ENCODE measurements around the gene LRRC53. TPM values are rescaled to one million over a fixed set of nuclear protein-coding genes. Genes with fewer than 3 reads are reported as not detected.

The LRRC53 gene
- total and polyA plus RNA-seq, 9 of the 15 experiments (the other 6 are each of a cell fraction or from before 2014, with no cell fraction given), result not detected

DNA sequence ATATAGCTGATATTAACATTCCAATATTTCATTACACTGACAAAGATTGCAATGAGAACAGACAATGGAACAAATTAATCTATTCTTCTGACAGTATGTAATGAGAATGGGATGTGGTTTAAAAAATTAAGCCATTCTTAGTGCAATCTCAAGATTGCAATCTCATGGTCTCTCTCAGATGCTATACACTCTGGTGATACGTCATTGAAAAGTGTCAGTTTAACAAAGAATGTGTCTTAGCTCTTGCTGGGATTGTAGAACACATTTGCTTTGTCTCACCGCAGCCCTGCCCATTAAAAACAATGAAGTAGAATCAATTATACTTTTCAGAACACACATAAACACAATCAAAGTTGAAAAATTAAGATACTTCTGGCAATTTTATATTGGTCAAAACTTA, 55.2 kb downstream of the LRRC53 start (continued):
- TF ChIP-seq MYBL2 (IDR thresholded peaks at IDR 0.05; ENCODE audit: low read depth) (no peak), MYBL2 (CRISPR knock-in tag; IDR thresholded peaks at IDR 0.05; ENCODE audit: borderline replicate concordance) (no peak)

GRCh38 chr1:74455390-74455789, 57.0 kb downstream of the LRRC53 start:
- H3K4me1 ChIP-seq (replicated peaks in 1 of 2; ENCODE audit: control insufficient read depth in 2 of 2, insufficient read depth in 2 of 2, low read length in 2 of 2), result no peaks in the 10 kb centered on the region
- intact Hi-C loops (cut with micrococcal nuclease), result no loop called here
- H3K9me3 ChIP-seq (replicated peaks; ENCODE audit: control insufficient read depth, insufficient read depth, low read depth, low read length), result no peaks in the 10 kb centered on the region
- ATAC-seq (no peak), FAIRE-seq (no peak), DNase-seq (ENCODE audit: extremely low read depth in 1 of 4, low spot score in 3 of 4) (no peak)
- H4K20me1 ChIP-seq (replicated peaks; ENCODE audit: control insufficient read depth, insufficient read depth, low read length), result no peaks in the 10 kb centered on the region
- H3K27ac ChIP-seq (ENCODE audit: extremely low read depth, low read depth, low read length), result no peak overlapping the region
- in situ Hi-C loops (cut with MboI), result no loop called here
- no TSS peak for BruUV-seq (replicated peaks)
- no peaks in the 10 kb centered on the region for H3K27me3 ChIP-seq (ENCODE audit: control insufficient read depth in 2 of 2, insufficient read depth in 2 of 2, low read length in 2 of 2)
- H3K4me3 ChIP-seq, result no peak overlapping the region
- H3K9ac ChIP-seq (ENCODE audit: insufficient read depth in 1 of 2, low read depth in 2 of 2, low read length in 2 of 2), result no peak overlapping the region
- H3K9me1 ChIP-seq (ENCODE audit: control insufficient read depth, insufficient read depth, low read length), result no peaks in the 10 kb centered on the region
- no peak overlapping the region for H2AFZ ChIP-seq (ENCODE audit: low read depth, low read length)
- POLR2A ChIA-PET, result no interaction called here
- TF ChIP-seq PTRF (tag; IDR thresholded peaks at IDR 0.05) (no peak), HOXB6 (CRISPR knock-in tag; IDR thresholded peaks at IDR 0.05; ENCODE audit: borderline replicate concordance) (no peak), ZC3H8 (IDR thresholded peaks at IDR 0.05) (no peak)
- H3K36me3 ChIP-seq (ENCODE audit: control insufficient read depth, insufficient read depth, low read length), result no peaks in the 10 kb centered on the region
- H3K4me2 ChIP-seq (ENCODE audit: insufficient read depth, low read length), result no peak overlapping the region
- CTCF ChIA-PET (ENCODE audit: low intra/inter-chr PET ratio), result no interaction called here
- no peaks in the 10 kb centered on the region for H3K79me2 ChIP-seq (ENCODE audit: control insufficient read depth, insufficient read depth, low read length)

DNA sequence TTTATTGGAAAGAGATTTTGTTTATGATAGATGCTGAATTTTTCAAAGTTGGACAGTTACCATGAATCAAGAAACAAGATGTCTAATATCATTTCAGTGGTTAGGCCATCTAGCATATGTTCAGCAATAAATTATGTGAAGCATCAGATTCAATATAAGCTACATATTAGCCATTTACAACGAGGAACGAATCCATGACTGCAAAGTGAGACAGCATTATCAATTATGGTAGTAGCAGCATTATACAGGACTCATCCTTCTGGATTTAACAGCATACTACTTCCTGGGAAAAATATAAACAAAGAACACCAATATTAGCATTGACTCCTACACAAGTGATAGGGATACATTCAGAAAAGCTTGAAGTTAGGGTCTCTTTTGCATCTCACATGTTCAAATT, 59.1 kb downstream of the LRRC53 start:
- no TSS peak for BruUV-seq (replicated peaks)
- Histone ChIP-seq H2AFZ (ENCODE audit: low read depth, low read length) (no peak overlapping the region), H3K27me3 (ENCODE audit: control insufficient read depth in 2 of 2, insufficient read depth in 2 of 2, low read length in 2 of 2) (no peaks in the 10 kb centered on the region), H3K27ac (ENCODE audit: extremely low read depth, low read depth, low read length) (no peak overlapping the region), H3K4me1 (replicated peaks in 1 of 2; ENCODE audit: control insufficient read depth in 2 of 2, insufficient read depth in 2 of 2, low read length in 2 of 2) (no peaks in the 10 kb centered on the region), H3K9ac (ENCODE audit: insufficient read depth in 1 of 2, low read depth in 2 of 2, low read length in 2 of 2) (no peak overlapping the region), H3K9me1 (ENCODE audit: control insufficient read depth, insufficient read depth, low read length) (no peaks in the 10 kb centered on the region), H3K79me2 (ENCODE audit: control insufficient read depth, insufficient read depth, low read length) (no peaks in the 10 kb centered on the region), H3K36me3 (ENCODE audit: control insufficient read depth, insufficient read depth, low read length) (no peaks in the 10 kb centered on the region), H4K20me1 (replicated peaks; ENCODE audit: control insufficient read depth, insufficient read depth, low read length) (no peaks in the 10 kb centered on the region), H3K4me2 (ENCODE audit: insufficient read depth, low read length) (no peak overlapping the region), H3K4me3 (no peak overlapping the region), H3K9me3 (replicated peaks; ENCODE audit: control insufficient read depth, insufficient read depth, low read depth, low read length) (no peaks in the 10 kb centered on the region)
- intact Hi-C loops (cut with micrococcal nuclease) (no loop called here), in situ Hi-C loops (cut with MboI) (no loop called here)
- no peak for DNase-seq (ENCODE audit: extremely low read depth in 1 of 4, low spot score in 3 of 4)
- WGBS (ENCODE audit: insufficient coverage, low coverage, missing lambda C conversion rate), result 0% methylated on average over 2 of the region's 2 CpGs
- ChIA-PET CTCF (ENCODE audit: low intra/inter-chr PET ratio) (no interaction called here), POLR2A (no interaction called here)
- ATAC-seq, result no peak
- TF ChIP-seq TBP (optimal IDR thresholded peaks at IDR 0.05; ENCODE audit: low read depth, low read length) (no peak), RBM34 (IDR thresholded peaks at IDR 0.05; ENCODE audit: borderline replicate concordance, insufficient read depth, low read length) (no peak), FOXJ3 (CRISPR knock-in tag; IDR thresholded peaks at IDR 0.05) (no peak), RBM15 (IDR thresholded peaks at IDR 0.05; ENCODE audit: insufficient read depth, low read length) (no peak)
- TF ChIP-seq, protein P1, sequence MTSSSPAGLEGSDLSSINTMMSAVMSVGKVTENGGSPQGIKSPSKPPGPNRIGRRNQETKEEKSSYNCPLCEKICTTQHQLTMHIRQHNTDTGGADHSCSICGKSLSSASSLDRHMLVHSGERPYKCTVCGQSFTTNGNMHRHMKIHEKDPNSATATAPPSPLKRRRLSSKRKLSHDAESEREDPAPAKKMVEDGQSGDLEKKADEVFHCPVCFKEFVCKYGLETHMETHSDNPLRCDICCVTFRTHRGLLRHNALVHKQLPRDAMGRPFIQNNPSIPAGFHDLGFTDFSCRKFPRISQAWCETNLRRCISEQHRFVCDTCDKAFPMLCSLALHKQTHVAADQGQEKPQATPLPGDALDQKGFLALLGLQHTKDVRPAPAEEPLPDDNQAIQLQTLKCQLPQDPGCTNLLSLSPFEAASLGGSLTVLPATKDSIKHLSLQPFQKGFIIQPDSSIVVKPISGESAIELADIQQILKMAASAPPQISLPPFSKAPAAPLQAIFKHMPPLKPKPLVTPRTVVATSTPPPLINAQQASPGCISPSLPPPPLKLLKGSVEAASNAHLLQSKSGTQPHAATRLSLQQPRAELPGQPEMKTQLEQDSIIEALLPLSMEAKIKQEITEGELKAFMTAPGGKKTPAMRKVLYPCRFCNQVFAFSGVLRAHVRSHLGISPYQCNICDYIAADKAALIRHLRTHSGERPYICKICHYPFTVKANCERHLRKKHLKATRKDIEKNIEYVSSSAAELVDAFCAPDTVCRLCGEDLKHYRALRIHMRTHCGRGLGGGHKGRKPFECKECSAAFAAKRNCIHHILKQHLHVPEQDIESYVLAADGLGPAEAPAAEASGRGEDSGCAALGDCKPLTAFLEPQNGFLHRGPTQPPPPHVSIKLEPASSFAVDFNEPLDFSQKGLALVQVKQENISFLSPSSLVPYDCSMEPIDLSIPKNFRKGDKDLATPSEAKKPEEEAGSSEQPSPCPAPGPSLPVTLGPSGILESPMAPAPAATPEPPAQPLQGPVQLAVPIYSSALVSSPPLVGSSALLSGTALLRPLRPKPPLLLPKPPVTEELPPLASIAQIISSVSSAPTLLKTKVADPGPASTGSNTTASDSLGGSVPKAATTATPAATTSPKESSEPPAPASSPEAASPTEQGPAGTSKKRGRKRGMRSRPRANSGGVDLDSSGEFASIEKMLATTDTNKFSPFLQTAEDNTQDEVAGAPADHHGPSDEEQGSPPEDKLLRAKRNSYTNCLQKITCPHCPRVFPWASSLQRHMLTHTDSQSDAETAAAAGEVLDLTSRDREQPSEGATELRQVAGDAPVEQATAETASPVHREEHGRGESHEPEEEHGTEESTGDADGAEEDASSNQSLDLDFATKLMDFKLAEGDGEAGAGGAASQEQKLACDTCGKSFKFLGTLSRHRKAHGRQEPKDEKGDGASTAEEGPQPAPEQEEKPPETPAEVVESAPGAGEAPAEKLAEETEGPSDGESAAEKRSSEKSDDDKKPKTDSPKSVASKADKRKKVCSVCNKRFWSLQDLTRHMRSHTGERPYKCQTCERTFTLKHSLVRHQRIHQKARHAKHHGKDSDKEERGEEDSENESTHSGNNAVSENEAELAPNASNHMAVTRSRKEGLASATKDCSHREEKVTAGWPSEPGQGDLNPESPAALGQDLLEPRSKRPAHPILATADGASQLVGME (CRISPR knock-in tag; IDR thresholded peaks at IDR 0.05), result no peak
- FAIRE-seq, result no peak
